Stimulated activated CD4-positive, alpha-beta T cell treated with anti-CD3 and anti-CD28 coated beads, Interleukin-2, amount 100 ng/mL, for 4 hours (primary cell): ENCODE measurements around the gene ZNF790.

Source experiments
- DNase-seq: peaks from one replicate; pipeline ENCODE4 v3.0.0-alpha.2; 2020; ENCODE audit warnings: low read depth

The ZNF790 gene

GRCh38 chr19:36772311-36773222 lies 65.6 kb downstream of the ZNF790 start, which contains the start of gene ZNF850:
Gene ZNF850, minus strand, starts transcription at chr19:36772807. Its CDS starts 10,201 bp downstream, at chr19:36762606.
- DNase-seq, result peak; percentile 92

GRCh38 chr19:36771261-36772231 lies 66.6 kb downstream of the ZNF790 start:
- DNase-seq, result no peak
